ENCODE data around the gene MAP3K14.
"Not testable (repeated sequence)": the region's sequence is repeated elsewhere in the genome, so short reads cannot be mapped to it uniquely, and the experiment has no call there.

The MAP3K14 gene

GRCh38 chr17:45253237-45253636 is 63.6 kb downstream of the MAP3K14 start:
- DNase-seq = not testable (repeated sequence)

GRCh38 chr17:45251931-45252330 is 64.9 kb downstream of the MAP3K14 start:
- DNase-seq = no peak

DNA sequence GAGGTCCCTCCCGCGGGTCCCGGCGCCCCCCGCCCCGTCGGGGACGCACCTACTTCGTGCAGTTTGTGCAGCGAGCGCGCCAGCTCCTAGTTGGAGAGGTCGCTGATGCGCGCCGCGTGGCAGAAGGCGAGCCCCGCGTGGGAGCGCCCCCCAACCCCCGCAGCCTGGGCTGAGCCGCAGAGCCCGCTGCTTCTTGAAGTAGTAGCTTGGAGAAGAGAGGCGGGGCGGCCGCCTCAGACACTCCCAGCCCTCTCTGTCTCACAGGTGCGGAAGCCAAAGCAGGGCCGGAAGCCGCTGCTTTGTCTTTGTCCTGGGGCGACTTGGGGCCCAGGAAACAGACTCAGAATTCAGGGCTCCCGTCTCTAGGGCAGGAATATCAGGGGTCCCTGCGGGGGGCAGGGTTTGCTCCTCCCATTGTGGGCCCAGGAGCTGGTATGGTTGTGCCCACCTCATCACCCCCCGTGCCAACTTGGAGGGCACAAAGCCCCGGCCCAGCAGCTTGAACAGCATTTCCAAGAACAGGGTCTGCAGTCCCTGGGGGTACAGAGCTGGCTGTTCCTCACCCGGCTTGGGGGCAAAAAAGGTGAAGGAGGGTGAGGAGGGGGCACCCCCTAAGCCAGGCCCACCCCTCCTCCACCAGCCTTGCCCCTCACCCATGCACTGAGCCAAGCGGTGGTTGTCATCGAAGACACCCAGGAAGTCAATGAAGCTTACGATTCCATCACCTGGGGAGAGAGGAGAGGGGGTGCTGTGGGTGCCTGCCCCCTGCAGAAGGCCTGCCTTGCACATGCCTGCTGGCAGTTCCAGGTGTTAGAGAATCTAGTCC is 68.5 kb downstream of the MAP3K14 start:
- DNase-seq = no peak

DNA sequence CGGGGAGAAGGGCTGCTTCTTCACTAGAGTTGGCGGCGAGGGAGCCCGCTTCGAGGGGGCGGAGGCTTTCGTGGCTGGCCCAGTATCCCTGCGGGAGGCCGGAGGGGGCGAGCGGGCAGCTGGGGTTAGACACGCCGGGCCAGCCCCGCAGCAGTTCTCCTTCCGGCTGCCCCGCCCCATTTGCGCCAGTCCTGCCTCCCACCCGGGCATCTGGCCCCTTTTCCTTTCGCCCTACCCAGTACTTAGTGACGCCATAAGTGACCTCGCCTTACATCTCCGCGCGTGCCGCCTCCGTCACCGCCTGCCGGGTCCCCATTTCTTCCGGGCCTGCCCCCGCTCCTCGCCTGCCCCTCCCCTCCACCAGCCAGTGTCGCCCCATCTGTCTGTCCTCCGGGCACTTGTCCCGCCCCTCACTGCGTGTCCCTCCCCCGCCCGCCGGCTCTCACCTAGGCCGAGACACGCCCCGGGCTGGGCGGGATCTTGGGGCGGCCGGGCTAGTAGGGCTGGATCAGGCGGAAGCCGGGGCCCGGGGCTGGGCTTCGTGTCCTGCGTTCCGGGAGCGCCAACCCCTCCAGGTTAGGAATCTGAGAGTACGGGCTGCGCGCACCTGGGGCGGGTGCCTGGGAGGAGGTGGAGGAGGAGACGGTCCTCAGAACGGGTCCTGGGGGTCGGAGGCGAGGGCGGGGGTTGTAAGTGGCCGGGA is 69.2 kb downstream of the MAP3K14 start:
- peak; percentile 80 for DNase-seq

- no peak for DNase-seq
Measured at GRCh38 chr17:45246861-45247428, 69.9 kb downstream of the MAP3K14 start.

DNA sequence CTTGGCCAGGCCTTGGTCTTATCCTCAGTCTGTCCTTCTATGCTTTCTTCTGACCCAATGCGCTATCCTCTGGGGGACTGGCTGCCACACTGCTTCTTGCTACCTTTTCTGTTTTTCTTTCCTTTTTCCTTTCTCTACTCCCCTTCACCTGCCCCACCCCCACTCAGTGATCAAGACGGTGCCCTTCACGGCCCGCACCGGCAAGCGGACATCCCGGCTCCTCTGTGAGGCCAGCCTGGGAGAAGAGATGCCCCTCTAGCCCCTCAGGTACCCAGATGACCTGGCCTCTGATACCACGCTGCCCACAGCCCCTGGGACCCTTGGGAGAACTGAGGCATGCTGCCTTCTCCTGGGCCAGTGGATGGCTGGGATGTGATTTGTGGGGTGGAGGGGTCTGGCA is 70.5 kb downstream of the MAP3K14 start:
- no peak for DNase-seq

GRCh38 chr17:45244725-45245656 is 71.8 kb downstream of the MAP3K14 start:
- DNase-seq = no peak

DNA sequence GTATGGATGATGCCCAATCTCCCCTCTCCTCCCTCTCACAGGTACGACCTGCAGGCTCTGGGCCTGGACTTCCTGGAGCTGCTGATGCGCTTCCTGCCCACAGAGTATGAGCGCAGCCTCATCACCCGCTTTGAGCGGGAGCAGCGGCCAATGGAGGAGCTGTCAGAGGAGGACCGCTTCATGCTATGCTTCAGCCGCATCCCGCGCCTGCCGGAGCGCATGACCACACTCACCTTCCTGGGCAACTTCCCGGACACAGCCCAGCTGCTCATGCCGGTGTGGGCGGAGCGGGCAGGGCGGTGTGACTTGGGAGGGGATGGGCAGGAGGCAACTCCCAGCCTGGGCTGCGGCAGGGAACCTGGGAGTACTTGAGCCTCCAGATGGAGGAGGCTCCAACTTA is 73.1 kb downstream of the MAP3K14 start:
- no peak for DNase-seq

DNA sequence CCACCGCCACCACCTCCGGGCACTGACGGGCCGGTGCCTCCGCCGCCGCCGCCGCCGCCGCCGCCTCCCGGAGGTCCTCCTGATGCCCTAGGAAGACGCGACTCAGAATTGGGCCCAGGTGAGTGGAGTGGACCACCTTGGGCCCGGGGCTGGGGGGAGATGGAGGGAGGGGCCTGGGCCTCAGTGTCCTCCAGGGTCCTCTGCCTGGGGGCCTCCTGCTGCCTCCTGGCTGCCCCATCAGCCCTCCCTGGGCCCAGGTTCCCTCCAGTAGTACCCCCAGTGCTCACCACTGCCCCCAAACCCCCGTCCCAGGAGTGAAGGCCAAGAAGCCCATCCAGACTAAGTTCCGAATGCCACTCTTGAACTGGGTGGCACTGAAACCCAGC is 74.8 kb downstream of the MAP3K14 start:
- DNase-seq = no peak

GRCh38 chr17:45241328-45242028 is 75.3 kb downstream of the MAP3K14 start:
- DNase-seq = no peak

DNA sequence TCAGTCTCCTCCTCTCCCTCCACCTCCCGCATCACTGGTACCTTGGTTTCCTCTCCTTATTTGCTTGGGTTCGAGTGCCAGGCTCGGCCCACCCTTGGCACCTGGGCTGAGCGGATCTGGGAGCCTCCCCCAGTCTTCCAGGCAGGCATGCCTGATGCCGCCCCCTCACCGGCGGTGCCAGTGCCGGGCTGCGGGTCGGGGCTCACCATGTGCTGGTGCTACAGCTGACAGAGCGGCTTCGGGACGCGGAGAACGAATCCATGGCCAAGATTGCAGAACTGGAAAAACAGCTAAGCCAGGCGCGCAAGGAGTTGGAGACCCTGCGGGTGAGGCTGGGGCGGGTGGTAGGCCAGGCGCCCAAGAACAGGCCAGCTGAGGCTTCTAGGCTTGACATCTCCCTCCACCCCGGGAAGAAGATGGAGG is 75.9 kb downstream of the MAP3K14 start:
- no peak for DNase-seq

GRCh38 chr17:45238155-45238774 is 78.6 kb downstream of the MAP3K14 start:
- no peak for DNase-seq

DNA sequence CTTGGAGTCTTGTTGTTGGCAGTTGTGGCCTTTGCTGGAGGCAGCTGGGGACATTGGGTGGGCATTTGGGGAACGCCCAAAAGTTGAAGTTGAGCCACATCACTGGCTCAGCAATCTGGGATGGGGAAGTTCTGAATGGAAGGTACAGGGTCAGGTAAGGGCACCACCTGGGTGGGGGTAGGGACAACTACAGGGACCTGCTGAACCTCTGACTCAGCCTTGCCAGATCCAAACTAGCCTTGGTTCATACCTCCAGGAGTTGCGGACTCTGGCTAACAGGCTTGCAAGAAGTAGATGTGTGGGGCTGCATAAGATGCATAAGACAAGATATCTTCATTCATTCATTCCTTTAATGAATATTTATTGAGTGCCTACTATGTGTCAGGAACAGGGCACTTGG is 79.1 kb downstream of the MAP3K14 start:
- no peak for DNase-seq

DNA sequence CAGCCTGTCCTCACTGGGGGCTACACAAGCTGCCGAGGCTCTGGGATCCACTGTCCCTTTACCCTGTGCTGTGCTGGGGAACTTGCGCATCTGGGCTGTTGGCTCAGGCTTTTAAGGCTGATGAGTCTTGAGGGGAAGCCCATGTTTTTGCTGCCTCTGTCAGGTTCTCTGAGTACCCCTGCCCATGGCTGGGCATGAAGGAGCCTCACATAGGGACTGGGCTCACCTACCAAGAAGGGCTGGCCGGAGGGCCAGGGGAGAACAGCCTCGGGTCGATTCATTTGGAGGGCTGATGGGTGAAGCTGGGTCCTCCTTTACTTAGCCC is 80.6 kb downstream of the MAP3K14 start:
- DNase-seq = no peak

- DNase-seq = peak; percentile 27
Measured at GRCh38 chr17:45235416-45236281, 81.2 kb downstream of the MAP3K14 start.

GRCh38 chr17:45234641-45235415 is 82.0 kb downstream of the MAP3K14 start:
- peak; percentile 55 for DNase-seq

GRCh38 chr17:45233423-45233924 is 83.3 kb downstream of the MAP3K14 start:
- no peak for DNase-seq

DNA sequence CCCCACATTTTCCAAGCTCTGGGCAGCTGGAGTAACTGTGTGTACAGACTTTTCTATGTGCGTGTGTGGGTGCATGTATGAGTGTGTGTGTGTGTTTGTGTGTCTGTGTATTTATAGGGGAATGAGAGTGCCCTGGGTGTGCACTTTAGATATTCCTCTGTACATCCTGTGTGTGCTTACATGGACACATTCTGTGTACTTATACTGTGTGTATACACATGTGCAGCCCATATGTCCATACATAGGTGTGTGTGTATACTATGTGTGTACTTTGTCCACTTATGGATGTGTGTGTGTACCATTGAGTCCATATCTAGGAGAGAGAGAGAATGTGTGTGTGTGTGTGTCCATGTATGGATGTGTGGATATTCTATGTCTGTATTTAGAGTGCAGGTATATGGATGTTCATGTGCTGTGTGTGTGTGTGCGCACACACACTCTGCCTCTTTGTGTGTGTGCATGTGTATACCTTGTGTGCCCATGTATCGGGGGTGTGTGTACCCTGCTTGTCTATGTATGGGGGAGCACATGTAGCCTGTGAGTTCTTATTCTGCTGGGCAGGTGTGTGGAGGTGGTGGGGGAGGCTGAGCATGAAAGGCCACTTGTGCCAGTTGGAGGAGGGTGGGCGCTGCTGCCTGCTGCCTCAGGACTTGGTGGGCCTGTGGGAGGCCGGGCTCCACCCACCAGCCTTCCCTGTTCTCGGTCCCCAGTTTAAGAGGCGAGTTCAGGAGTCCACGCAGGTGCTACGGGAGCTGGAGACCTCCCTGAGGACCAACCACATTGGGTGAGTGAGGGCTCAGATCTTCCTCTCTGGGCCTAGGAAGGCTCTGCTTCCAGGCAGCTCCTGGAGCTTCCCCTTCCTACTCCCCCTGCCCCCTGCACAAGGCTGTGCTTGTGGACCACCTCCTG is 84.1 kb downstream of the MAP3K14 start:
- DNase-seq = no peak

Data from NCI-H1092 (cell line).